Measurements from ENCODE around the gene CDYL2.

- TF ChIP-seq CTCF (IDR thresholded peaks at IDR 0.05; ENCODE audit: insufficient read depth, low read depth, low read length) (no peak), EZH2 (IDR thresholded peaks at IDR 0.05; ENCODE audit: insufficient read depth, low read length) (no peak)
Measured at GRCh38 chr16:80776856-80777255, 27.5 kb downstream of the CDYL2 start.
